ENCODE data around the gene EDA. TPM values are rescaled to one million over a fixed set of nuclear protein-coding genes. Genes with fewer than 3 reads are reported as not detected.

The EDA gene
- total and polyA plus RNA-seq, 10 of the 15 experiments (the other 5 are each of a cell fraction or from before 2014, with no cell fraction given) = 0.06 TPM; not detected in 9

GRCh38 chrX:69705818-69706217, 89.9 kb downstream of the EDA start (continued):
- TF ChIP-seq, protein P1, sequence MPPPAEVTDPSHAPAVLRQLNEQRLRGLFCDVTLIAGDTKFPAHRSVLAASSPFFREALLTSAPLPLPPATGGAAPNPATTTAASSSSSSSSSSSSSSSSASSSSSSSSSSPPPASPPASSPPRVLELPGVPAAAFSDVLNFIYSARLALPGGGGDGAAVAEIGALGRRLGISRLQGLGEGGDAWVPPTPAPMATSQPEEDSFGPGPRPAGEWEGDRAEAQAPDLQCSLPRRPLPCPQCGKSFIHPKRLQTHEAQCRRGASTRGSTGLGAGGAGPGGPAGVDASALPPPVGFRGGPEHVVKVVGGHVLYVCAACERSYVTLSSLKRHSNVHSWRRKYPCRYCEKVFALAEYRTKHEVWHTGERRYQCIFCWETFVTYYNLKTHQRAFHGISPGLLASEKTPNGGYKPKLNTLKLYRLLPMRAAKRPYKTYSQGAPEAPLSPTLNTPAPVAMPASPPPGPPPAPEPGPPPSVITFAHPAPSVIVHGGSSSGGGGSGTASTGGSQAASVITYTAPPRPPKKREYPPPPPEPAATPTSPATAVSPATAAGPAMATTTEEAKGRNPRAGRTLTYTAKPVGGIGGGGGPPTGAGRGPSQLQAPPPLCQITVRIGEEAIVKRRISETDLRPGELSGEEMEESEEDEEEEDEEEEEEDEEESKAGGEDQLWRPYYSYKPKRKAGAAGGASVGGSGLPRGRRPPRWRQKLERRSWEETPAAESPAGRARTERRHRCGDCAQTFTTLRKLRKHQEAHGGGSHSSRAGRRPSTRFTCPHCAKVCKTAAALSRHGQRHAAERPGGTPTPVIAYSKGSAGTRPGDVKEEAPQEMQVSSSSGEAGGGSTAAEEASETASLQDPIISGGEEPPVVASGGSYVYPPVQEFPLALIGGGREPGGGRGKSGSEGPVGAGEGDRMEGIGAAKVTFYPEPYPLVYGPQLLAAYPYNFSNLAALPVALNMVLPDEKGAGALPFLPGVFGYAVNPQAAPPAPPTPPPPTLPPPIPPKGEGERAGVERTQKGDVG (CRISPR knock-in tag; IDR thresholded peaks at IDR 0.05) = no peak
- TF ChIP-seq RELB (IDR thresholded peaks at IDR 0.05; ENCODE audit: low read depth) (no peak), ZNF207 (IDR thresholded peaks at IDR 0.05; ENCODE audit: borderline replicate concordance) (no peak)

- intact Hi-C loops (cut with micrococcal nuclease; ENCODE audit: unreplicated experiment) = no loop called here
- ChIA-PET CTCF (no interaction called here), RAD21 (ENCODE audit: unreplicated experiment) (no interaction called here), SMC1A (ENCODE audit: uncharacterized antibody, unreplicated experiment) (no interaction called here), POLR2A (no interaction called here)
- no peaks in the 10 kb centered on the region for H4K20me1 ChIP-seq (ENCODE audit: control insufficient read depth, insufficient read depth)
- H3K4me1 ChIP-seq (ENCODE audit: control insufficient read depth, insufficient read depth, low read length) = no peaks in the 10 kb centered on the region
- H3K27ac ChIP-seq (ENCODE audit: control insufficient read depth, insufficient read depth) = no peak overlapping the region
- DNase-seq (ENCODE audit: low read depth, low spot score) = no peak
- H3K9me3 ChIP-seq (replicated peaks; ENCODE audit: control insufficient read depth, insufficient read depth, low read length) = no peaks in the 10 kb centered on the region
- H3K9ac ChIP-seq (ENCODE audit: control insufficient read depth, insufficient read depth, low read length) = no peak overlapping the region
- no peaks in the 10 kb centered on the region for H3K79me2 ChIP-seq (ENCODE audit: control insufficient read depth, insufficient read depth, low read length)
- WGBS (ENCODE audit: insufficient coverage, insufficient replicate concordance, low lambda C conversion rate, missing lambda C conversion rate) = 0% methylated on average over 1 of the region's 1 CpG
- in situ Hi-C loops (cut with MboI) = no loop called here
- H3K4me3 ChIP-seq = no peak overlapping the region
- no peak for FAIRE-seq
- H2AFZ ChIP-seq (ENCODE audit: control insufficient read depth, low read depth, low read length) = no peak overlapping the region
- no peak for ATAC-seq
- BruUV-seq (replicated peaks) = no TSS peak
- no peaks in the 10 kb centered on the region for H3K27me3 ChIP-seq (replicated peaks in 1 of 2; ENCODE audit: control insufficient read depth in 2 of 2, insufficient read depth in 2 of 2, low read length in 1 of 2)
- H3K36me3 ChIP-seq (ENCODE audit: control insufficient read depth in 2 of 2, insufficient read depth in 2 of 2, low read length in 1 of 2) = no peaks in the 10 kb centered on the region
- no peak overlapping the region for H3K4me2 ChIP-seq (ENCODE audit: control insufficient read depth, insufficient read depth)
- TF ChIP-seq POLR2A (IDR thresholded peaks at IDR 0.05; ENCODE audit: low read depth, low read length) (no peak), NBN (IDR thresholded peaks at IDR 0.05) (no peak), IKZF1 (conservative IDR thresholded peaks at IDR 0.05) (no peak), MTA3 (IDR thresholded peaks at IDR 0.05; ENCODE audit: borderline replicate concordance, low read length) (no peak), GATAD2B (conservative IDR thresholded peaks at IDR 0.05; ENCODE audit: low read depth) (no peak), BHLHE40 (IDR thresholded peaks at IDR 0.05; ENCODE audit: borderline replicate concordance in 1 of 2, low read depth in 2 of 2, low read length in 1 of 2) (no peak), BRCA1 (IDR thresholded peaks at IDR 0.05; ENCODE audit: low read depth, low read length) (no peak), SIN3A (IDR thresholded peaks at IDR 0.05; ENCODE audit: low read depth, low read length) (no peak), MTA2 (IDR thresholded peaks at IDR 0.05; ENCODE audit: low read depth) (no peak), SMAD5 (IDR thresholded peaks at IDR 0.05; ENCODE audit: low read depth) (no peak), ZNF622 (IDR thresholded peaks at IDR 0.05) (no peak)
- TF ChIP-seq, protein P2, sequence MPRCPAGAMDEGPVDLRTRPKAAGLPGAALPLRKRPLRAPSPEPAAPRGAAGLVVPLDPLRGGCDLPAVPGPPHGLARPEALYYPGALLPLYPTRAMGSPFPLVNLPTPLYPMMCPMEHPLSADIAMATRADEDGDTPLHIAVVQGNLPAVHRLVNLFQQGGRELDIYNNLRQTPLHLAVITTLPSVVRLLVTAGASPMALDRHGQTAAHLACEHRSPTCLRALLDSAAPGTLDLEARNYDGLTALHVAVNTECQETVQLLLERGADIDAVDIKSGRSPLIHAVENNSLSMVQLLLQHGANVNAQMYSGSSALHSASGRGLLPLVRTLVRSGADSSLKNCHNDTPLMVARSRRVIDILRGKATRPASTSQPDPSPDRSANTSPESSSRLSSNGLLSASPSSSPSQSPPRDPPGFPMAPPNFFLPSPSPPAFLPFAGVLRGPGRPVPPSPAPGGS (IDR thresholded peaks at IDR 0.05; ENCODE audit: borderline replicate concordance, insufficient read depth, low read depth, low read length, poor library complexity, severe bottlenecking) = no peak
Observed at GRCh38 chrX:69718102-69718501, 102.2 kb downstream of the EDA start.
